HEK293 (cell line): ENCODE measurements around the gene SMC3.
"Not testable (repeated sequence)": the region's sequence is repeated elsewhere in the genome, so short reads cannot be mapped to it uniquely, and the experiment has no call there.

Experiments used
- CTCF ChIA-PET: fragments of 350-600 bp; formaldehyde crosslinking; extraction: SDS; loops from one replicate; lab custom pipeline; 2021; ENCODE audit warnings: antibody characterized with exemption; lab: Yijun Ruan, JAX
- POLR2A ChIA-PET: fragments of 300-600 bp; formaldehyde crosslinking; extraction: SDS; loops from one replicate; lab custom pipeline; 2020; ENCODE audit warnings: antibody characterized with exemption, inconsistent platforms; lab: Yijun Ruan, JAX
- H3K27ac ChIP-seq: fragments of 200-500 bp; sonication (Bioruptor generic); 2 replicates; pipeline ENCODE4 v1.5.1; 2014; ENCODE audit warnings: low read depth, low read length, control low read depth, inconsistent platforms; ENCODE audit errors: extremely low read depth
- H3K36me3 ChIP-seq, 2 experiments: fragments of 200-500 bp in 1 of 2; sonication (Bioruptor generic) in 1 of 2; 1 replicate in 1 of 2; 2 replicates in 1 of 2; pipeline ENCODE4 v1.5.1; 2014 to 2017; ENCODE audit warnings: inconsistent platforms in 2 of 2, low read length in 2 of 2; ENCODE audit not compliant: control insufficient read depth in 2 of 2, insufficient read depth in 1 of 2
- H3K4me1 ChIP-seq: fragments of 200-500 bp; sonication (Bioruptor generic); 2 replicates; pipeline ENCODE4 v1.5.1; 2014; ENCODE audit warnings: mild to moderate bottlenecking, low read length, inconsistent platforms; ENCODE audit not compliant: control insufficient read depth, insufficient read depth
- H3K4me3 ChIP-seq: 2 replicates; pipeline ENCODE4 v1.5.1; 2011; ENCODE audit warnings: low read depth, mild to moderate bottlenecking, control low read depth, low read length, moderate library complexity
- H3K9me3 ChIP-seq: fragments of 200-500 bp; sonication (Bioruptor generic); 2 replicates; pipeline ENCODE4 v1.5.1; 2014; ENCODE audit warnings: low read depth, low read length, inconsistent platforms; ENCODE audit not compliant: control insufficient read depth, insufficient read depth
- BCL11B ChIP-seq: fragments of 450-650 bp; formaldehyde crosslinking; IDR thresholded peaks from 2 replicates; pipeline ENCODE4 v1.5.1; 2016; ENCODE audit warnings: low read depth, missing biosample characterization, missing genetic modification characterization
- FEZF1 ChIP-seq: fragments of 450-650 bp; formaldehyde crosslinking; IDR thresholded peaks from 2 replicates; pipeline ENCODE4 v1.5.1; 2016; ENCODE audit warnings: missing biosample characterization, missing genetic modification characterization
- IKZF3 ChIP-seq: fragments of 450-650 bp; IDR thresholded peaks from 2 replicates; pipeline ENCODE4 v1.5.0; 2018; ENCODE audit warnings: missing biosample characterization, mild to moderate bottlenecking, missing genetic modification characterization, moderate library complexity
- SP7 ChIP-seq: fragments of 450-650 bp; formaldehyde crosslinking; IDR thresholded peaks from 2 replicates; pipeline ENCODE4 v1.5.1; 2016; ENCODE audit warnings: missing biosample characterization, missing genetic modification characterization
- ZBTB1 ChIP-seq: fragments of 450-650 bp; formaldehyde crosslinking; IDR thresholded peaks from 2 replicates; pipeline ENCODE4 v1.5.1; 2016; ENCODE audit warnings: missing biosample characterization, missing genetic modification characterization
- ZFP41 ChIP-seq: fragments of 450-650 bp; formaldehyde crosslinking; IDR thresholded peaks from 2 replicates; pipeline ENCODE4 v1.5.1; 2016; ENCODE audit warnings: missing biosample characterization, missing genetic modification characterization, borderline replicate concordance
- ZNF138 ChIP-seq: fragments of 450-650 bp; formaldehyde crosslinking; IDR thresholded peaks from 2 replicates; pipeline ENCODE4 v1.5.1; 2016; ENCODE audit warnings: missing biosample characterization, missing genetic modification characterization, borderline replicate concordance
- ZNF140 ChIP-seq: fragments of 450-650 bp; formaldehyde crosslinking; IDR thresholded peaks from 2 replicates; pipeline ENCODE4 v1.5.1; 2016; ENCODE audit warnings: missing biosample characterization, missing genetic modification characterization
- ZNF350 ChIP-seq: fragments of 450-650 bp; formaldehyde crosslinking; IDR thresholded peaks from 2 replicates; pipeline ENCODE4 v1.5.0; 2017; ENCODE audit warnings: missing biosample characterization, mild to moderate bottlenecking, missing genetic modification characterization
- ZNF354C ChIP-seq: fragments of 450-650 bp; formaldehyde crosslinking; IDR thresholded peaks from 2 replicates; pipeline ENCODE4 v1.5.1; 2016; ENCODE audit warnings: missing biosample characterization, missing genetic modification characterization, low read depth, borderline replicate concordance
- ZNF473 ChIP-seq: fragments of 450-650 bp; formaldehyde crosslinking; IDR thresholded peaks from 2 replicates; pipeline ENCODE4 v1.5.1; 2017; ENCODE audit warnings: missing biosample characterization, missing genetic modification characterization
- ZNF514 ChIP-seq: fragments of 450-650 bp; formaldehyde crosslinking; IDR thresholded peaks from 2 replicates; pipeline ENCODE4 v1.5.1; 2016; ENCODE audit warnings: missing biosample characterization, missing genetic modification characterization
- ZNF530 ChIP-seq: fragments of 450-650 bp; formaldehyde crosslinking; IDR thresholded peaks from 2 replicates; pipeline ENCODE4 v1.5.1; 2016; ENCODE audit warnings: low read depth, missing biosample characterization, missing genetic modification characterization
- ZNF561 ChIP-seq: fragments of 450-650 bp; IDR thresholded peaks from 2 replicates; pipeline ENCODE4 v1.5.1; 2018; ENCODE audit warnings: missing biosample characterization, missing genetic modification characterization, borderline replicate concordance
- ZNF596 ChIP-seq: fragments of 450-650 bp; IDR thresholded peaks from 2 replicates; pipeline ENCODE4 v1.5.0; 2018; ENCODE audit warnings: missing biosample characterization, mild to moderate bottlenecking, missing genetic modification characterization, moderate library complexity
- ZNF600 ChIP-seq: fragments of 450-650 bp; formaldehyde crosslinking; IDR thresholded peaks from 2 replicates; pipeline ENCODE4 v1.5.1; 2016; ENCODE audit warnings: missing biosample characterization, missing genetic modification characterization
- ZNF629 ChIP-seq: fragments of 450-650 bp; formaldehyde crosslinking; IDR thresholded peaks from 2 replicates; pipeline ENCODE4 v1.5.1; 2017; ENCODE audit warnings: missing biosample characterization, missing genetic modification characterization
- ZNF658 ChIP-seq: fragments of 450-650 bp; formaldehyde crosslinking; IDR thresholded peaks from 2 replicates; pipeline ENCODE4; 2016; ENCODE audit warnings: missing biosample characterization, missing genetic modification characterization
- ZNF664 ChIP-seq: fragments of 450-650 bp; formaldehyde crosslinking; IDR thresholded peaks from 2 replicates; pipeline ENCODE4 v1.5.1; 2016; ENCODE audit warnings: missing biosample characterization, missing genetic modification characterization
- ZNF701 ChIP-seq: fragments of 450-650 bp; formaldehyde crosslinking; IDR thresholded peaks from 2 replicates; pipeline ENCODE4 v1.5.1; 2016; ENCODE audit warnings: missing biosample characterization, missing genetic modification characterization
- ZNF747 ChIP-seq: fragments of 450-650 bp; formaldehyde crosslinking; IDR thresholded peaks from 2 replicates; pipeline ENCODE4 v1.5.1; 2016; ENCODE audit warnings: missing biosample characterization, missing genetic modification characterization
- ZNF777 ChIP-seq: fragments of 450-650 bp; formaldehyde crosslinking; IDR thresholded peaks from 2 replicates; pipeline ENCODE4 v1.5.1; 2017; ENCODE audit warnings: missing biosample characterization, missing genetic modification characterization, borderline replicate concordance
- ZNF830 ChIP-seq: fragments of 450-650 bp; IDR thresholded peaks from 2 replicates; pipeline ENCODE4 v1.5.0; 2018; ENCODE audit warnings: missing biosample characterization, missing genetic modification characterization, low read depth, mild to moderate bottlenecking, moderate library complexity
- ZSCAN23 ChIP-seq: fragments of 450-650 bp; formaldehyde crosslinking; IDR thresholded peaks from 2 replicates; pipeline ENCODE4 v1.5.1; 2016; ENCODE audit warnings: missing biosample characterization, missing genetic modification characterization
- TF ChIP-seq, protein P1 (sequence below): fragments of 450-650 bp; formaldehyde crosslinking; IDR thresholded peaks from 2 replicates; pipeline ENCODE4 v1.5.1; 2016; ENCODE audit warnings: missing biosample characterization, missing genetic modification characterization
- TF ChIP-seq, protein P2 (sequence below): fragments of 450-650 bp; formaldehyde crosslinking; IDR thresholded peaks from 2 replicates; pipeline ENCODE4 v1.5.1; 2016; ENCODE audit warnings: missing biosample characterization, missing genetic modification characterization

Gene SMC3

DNA sequence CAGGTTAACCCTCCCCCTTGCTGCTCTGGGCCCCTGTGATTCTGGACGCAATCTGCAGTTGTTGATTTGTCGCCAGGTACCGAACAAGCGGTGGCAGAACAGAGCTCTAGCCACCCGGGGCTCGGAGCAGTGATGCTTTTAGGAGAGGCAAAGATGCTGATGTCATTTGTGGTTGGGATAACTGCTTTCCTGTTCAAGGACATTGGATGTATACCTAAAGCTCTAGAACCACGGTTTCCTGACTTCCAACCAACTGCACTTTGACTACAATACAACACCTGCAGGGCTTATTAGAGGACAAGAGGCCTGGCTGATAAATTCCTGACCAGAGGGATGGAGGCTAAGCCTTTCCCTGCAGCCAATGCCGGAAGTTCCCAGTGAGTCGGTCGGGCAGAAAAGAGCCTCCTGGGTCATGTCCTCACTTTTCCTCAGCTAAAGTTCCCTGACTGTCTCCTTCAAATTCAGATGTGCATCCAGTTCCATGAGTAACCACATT lies 70.1 kb downstream of the SMC3 start (continued):
- TF ChIP-seq, protein P1, sequence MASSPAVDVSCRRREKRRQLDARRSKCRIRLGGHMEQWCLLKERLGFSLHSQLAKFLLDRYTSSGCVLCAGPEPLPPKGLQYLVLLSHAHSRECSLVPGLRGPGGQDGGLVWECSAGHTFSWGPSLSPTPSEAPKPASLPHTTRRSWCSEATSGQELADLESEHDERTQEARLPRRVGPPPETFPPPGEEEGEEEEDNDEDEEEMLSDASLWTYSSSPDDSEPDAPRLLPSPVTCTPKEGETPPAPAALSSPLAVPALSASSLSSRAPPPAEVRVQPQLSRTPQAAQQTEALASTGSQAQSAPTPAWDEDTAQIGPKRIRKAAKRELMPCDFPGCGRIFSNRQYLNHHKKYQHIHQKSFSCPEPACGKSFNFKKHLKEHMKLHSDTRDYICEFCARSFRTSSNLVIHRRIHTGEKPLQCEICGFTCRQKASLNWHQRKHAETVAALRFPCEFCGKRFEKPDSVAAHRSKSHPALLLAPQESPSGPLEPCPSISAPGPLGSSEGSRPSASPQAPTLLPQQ (tag by site-specific recombination) = peak; percentile 82
- TF ChIP-seq ZNF473 = no peak
- no peak for TF ChIP-seq ZNF514 (tag by site-specific recombination)
- TF ChIP-seq ZNF629 (tag by site-specific recombination) = peak; percentile 74
- no peak for TF ChIP-seq BCL11B (tag by site-specific recombination)
- no peak for TF ChIP-seq ZNF658
- TF ChIP-seq, protein P2, sequence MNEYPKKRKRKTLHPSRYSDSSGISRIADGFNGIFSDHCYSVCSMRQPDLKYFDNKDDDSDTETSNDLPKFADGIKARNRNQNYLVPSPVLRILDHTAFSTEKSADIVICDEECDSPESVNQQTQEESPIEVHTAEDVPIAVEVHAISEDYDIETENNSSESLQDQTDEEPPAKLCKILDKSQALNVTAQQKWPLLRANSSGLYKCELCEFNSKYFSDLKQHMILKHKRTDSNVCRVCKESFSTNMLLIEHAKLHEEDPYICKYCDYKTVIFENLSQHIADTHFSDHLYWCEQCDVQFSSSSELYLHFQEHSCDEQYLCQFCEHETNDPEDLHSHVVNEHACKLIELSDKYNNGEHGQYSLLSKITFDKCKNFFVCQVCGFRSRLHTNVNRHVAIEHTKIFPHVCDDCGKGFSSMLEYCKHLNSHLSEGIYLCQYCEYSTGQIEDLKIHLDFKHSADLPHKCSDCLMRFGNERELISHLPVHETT (tag by site-specific recombination) = no peak
- TF ChIP-seq SP7 (tag by site-specific recombination) = 0 out of 2 replicates have a peak, but pooled peaks have one; percentile 3
- TF ChIP-seq ZNF561 (tag by site-specific recombination) = 0 out of 2 replicates have a peak, but pooled peaks have one; percentile 24
- peak; percentile 100 for TF ChIP-seq ZNF600 (tag by site-specific recombination)

DNA sequence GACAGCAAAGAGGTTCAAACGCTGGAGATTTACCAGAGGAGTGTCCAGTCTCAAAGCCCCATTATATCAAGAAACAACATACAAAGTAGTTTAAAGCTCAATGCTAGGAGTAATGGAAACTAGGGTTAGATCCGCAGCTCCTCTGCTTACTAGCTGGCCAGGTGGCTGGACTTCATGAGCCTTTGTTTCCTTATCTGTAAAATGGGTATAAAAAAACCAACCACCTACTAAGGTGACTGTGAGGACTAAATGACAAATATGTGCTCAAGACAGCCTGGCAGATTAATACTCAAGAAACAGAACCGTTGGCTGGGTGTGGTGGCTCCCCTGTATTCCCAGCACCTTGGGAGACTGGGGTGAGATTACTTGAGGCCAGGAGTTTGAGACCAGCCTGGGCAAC lies 70.8 kb downstream of the SMC3 start:
- H3K4me1 ChIP-seq = peaks cover 41% of the 10 kb centered on the region
- H3K36me3 ChIP-seq = no peaks in the 10 kb centered on the region
- ChIA-PET POLR2A (interaction anchor here (0.7 kb wide), 1 partner anchor 33 kb away, joined by 3 read pairs; no protein-coding TSS in a partner anchor), CTCF (interaction anchor here (0.6 to 1.6 kb wide), 4 partner anchors 27 to 237 kb away, joined by 3 to 5 read pairs (median 4); no protein-coding TSS in a partner anchor)
- H3K4me3 ChIP-seq = no peak overlapping the region
- no peak overlapping the region; the same call in 1 of the 2 replicates for H3K27ac ChIP-seq
- TF ChIP-seq ZNF354C (tag by site-specific recombination) (no peak), ZNF596 (tag by site-specific recombination) (no peak), ZSCAN23 (tag by site-specific recombination) (no peak), IKZF3 (tag by site-specific recombination) (no peak), ZBTB1 (tag by site-specific recombination) (no peak), ZNF350 (no peak), ZNF777 (tag by site-specific recombination) (no peak), ZNF664 (tag by site-specific recombination) (no peak), ZNF747 (tag by site-specific recombination) (no peak), ZNF514 (tag by site-specific recombination) (no peak), ZFP41 (tag by site-specific recombination) (no peak), ZNF830 (tag by site-specific recombination) (no peak), FEZF1 (tag by site-specific recombination) (no peak), ZNF138 (tag by site-specific recombination) (no peak), ZNF140 (tag by site-specific recombination) (no peak), ZNF530 (tag by site-specific recombination) (no peak), BCL11B (tag by site-specific recombination) (no peak), ZNF701 (tag by site-specific recombination) (no peak)
- H3K9me3 ChIP-seq = no peaks in the 10 kb centered on the region

DNA sequence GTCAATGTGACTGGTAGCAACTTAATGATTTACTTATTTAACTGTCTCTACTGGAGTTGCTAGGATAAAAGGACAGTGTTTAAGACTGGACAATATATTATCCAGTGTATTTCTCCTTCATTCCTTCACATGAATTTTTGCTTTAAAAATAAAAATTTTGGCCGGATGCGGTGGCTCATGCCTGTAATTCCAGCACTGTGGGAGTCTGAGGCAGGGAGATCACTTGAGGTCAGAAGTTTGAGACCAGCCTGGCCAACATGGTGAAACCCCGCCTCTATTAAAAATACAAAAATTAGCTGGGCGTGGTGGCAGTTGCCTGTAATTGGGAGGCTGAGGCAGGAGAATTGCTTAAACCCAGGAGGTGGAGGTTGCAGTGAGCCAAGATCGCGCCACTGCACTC lies 71.6 kb downstream of the SMC3 start:
- peaks cover 41% of the 10 kb centered on the region for H3K4me1 ChIP-seq
- H3K36me3 ChIP-seq, H3K9me3 ChIP-seq, H3K4me3 ChIP-seq, H3K27ac ChIP-seq, POLR2A ChIA-PET: not testable (repeated sequence)
- CTCF ChIA-PET = interaction anchor here (1.2 kb wide), 1 partner anchor 28 kb away, joined by 4 read pairs; no protein-coding TSS in a partner anchor
